C4-2B (cell line): ENCODE measurements around the gene SCN5A.

Source experiments
- ZFX ChIP-seq: fragments of 450-650 bp; IDR thresholded peaks from 2 replicates; pipeline ENCODE4 v1.6.1; 2017
- TF ChIP-seq, protein P1 (sequence below): fragments of 450-650 bp; conservative IDR thresholded peaks from 2 replicates; pipeline ENCODE4 v1.5.1; 2017; ENCODE audit warnings: mild to moderate bottlenecking

DNA sequence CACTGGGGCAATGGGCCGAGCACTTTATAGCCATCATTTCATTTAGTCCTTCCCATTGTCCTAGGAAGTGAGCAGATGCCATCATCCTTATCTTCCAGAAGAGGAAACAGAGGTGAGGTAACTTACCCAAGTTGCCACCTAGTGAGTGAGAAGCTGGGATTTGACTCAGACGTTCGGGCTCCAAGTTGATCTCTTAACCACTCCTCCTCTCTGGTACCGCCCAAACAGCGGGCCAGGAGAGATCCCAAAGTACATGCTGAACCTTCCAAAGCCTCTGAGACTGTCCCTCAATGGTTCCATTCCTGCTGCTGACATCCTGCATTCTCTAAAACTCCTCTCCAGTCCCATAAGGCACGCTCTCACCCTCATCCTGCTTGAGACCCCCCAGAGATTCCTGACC is 97.1 kb downstream of the SCN5A start:
- TF ChIP-seq, protein P1, sequence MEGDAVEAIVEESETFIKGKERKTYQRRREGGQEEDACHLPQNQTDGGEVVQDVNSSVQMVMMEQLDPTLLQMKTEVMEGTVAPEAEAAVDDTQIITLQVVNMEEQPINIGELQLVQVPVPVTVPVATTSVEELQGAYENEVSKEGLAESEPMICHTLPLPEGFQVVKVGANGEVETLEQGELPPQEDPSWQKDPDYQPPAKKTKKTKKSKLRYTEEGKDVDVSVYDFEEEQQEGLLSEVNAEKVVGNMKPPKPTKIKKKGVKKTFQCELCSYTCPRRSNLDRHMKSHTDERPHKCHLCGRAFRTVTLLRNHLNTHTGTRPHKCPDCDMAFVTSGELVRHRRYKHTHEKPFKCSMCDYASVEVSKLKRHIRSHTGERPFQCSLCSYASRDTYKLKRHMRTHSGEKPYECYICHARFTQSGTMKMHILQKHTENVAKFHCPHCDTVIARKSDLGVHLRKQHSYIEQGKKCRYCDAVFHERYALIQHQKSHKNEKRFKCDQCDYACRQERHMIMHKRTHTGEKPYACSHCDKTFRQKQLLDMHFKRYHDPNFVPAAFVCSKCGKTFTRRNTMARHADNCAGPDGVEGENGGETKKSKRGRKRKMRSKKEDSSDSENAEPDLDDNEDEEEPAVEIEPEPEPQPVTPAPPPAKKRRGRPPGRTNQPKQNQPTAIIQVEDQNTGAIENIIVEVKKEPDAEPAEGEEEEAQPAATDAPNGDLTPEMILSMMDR, result no peak
- no peak for TF ChIP-seq ZFX
